ENCODE results near the gene HOXB1.

GRCh38 chr17:48563385-48563838 is 32.6 kb upstream of the HOXB1 start:
- TF ChIP-seq SUZ12 (IDR thresholded peaks at IDR 0.05) = no peak
- no peak for TF ChIP-seq SP1 (IDR thresholded peaks at IDR 0.05)
- TF ChIP-seq BHLHE40 (IDR thresholded peaks at IDR 0.05; ENCODE audit: borderline replicate concordance) = no peak
- no peak for TF ChIP-seq FOXA1 (IDR thresholded peaks at IDR 0.05)
- TF ChIP-seq ZNF384 (IDR thresholded peaks at IDR 0.05) = no peak
- TF ChIP-seq FOXK2 (IDR thresholded peaks at IDR 0.05) = no peak
- TF ChIP-seq FOXM1 (IDR thresholded peaks at IDR 0.05; ENCODE audit: borderline replicate concordance) = no peak
- TF ChIP-seq ELF4 (IDR thresholded peaks at IDR 0.05) = no peak
- no peak for TF ChIP-seq CTBP1 (IDR thresholded peaks at IDR 0.05; ENCODE audit: borderline replicate concordance)
- no peak for TF ChIP-seq TARDBP (IDR thresholded peaks at IDR 0.05)

Data from HEK293T (cell line).